ENCODE measurements around the gene HHATL. TPM values are rescaled to one million over a fixed set of nuclear protein-coding genes. Genes with fewer than 3 reads are reported as not detected.
A peak's percentile ranks its signal among the peaks of the same experiment; 100 is the strongest.

HHATL gene
- total RNA-seq, 2 donors from 2014 or later: 444 to 908 TPM

GRCh38 chr3:42683875-42684598 is 18.6 kb downstream of the HHATL start:
- peak; percentile 85 for DNase-seq (ENCODE audit: low spot score)
- no peaks in the 10 kb centered on the region for H3K36me3 ChIP-seq
- H3K9me3 ChIP-seq: no peaks in the 10 kb centered on the region
- H3K4me3 ChIP-seq: no peak overlapping the region
- no peaks in the 10 kb centered on the region for H3K27me3 ChIP-seq
- no peak for TF ChIP-seq CTCF (IDR thresholded peaks at IDR 0.05)
- peak overlapping the region; percentile 83 to 95 for H3K27ac ChIP-seq
- peaks cover 0 to 23% of the 10 kb centered on the region in 2 donors for H3K4me1 ChIP-seq

- Histone ChIP-seq H3K9me3 (no peaks in the 10 kb centered on the region), H3K27me3 (no peaks in the 10 kb centered on the region), H3K36me3 (no peaks in the 10 kb centered on the region), H3K4me1 (peaks cover 0 to 23% of the 10 kb centered on the region in 2 donors), H3K4me3 (no peak overlapping the region), H3K27ac (peak overlapping the region; percentile 77 to 95)
- DNase-seq (ENCODE audit: low spot score): no peak
- TF ChIP-seq CTCF (IDR thresholded peaks at IDR 0.05): no peak
Measured at GRCh38 chr3:42682301-42683070, 20.1 kb downstream of the HHATL start.

GRCh38 chr3:42681361-42682038 is 21.1 kb downstream of the HHATL start:
- Histone ChIP-seq H3K36me3 (no peaks in the 10 kb centered on the region), H3K4me1 (peaks cover 0 to 23% of the 10 kb centered on the region in 2 donors), H3K27ac (no peak overlapping the region), H3K9me3 (no peaks in the 10 kb centered on the region), H3K4me3 (no peak overlapping the region), H3K27me3 (no peaks in the 10 kb centered on the region)
- no peak for DNase-seq (ENCODE audit: low spot score)
- TF ChIP-seq CTCF (IDR thresholded peaks at IDR 0.05): no peak

GRCh38 chr3:42680806-42681205 is 21.8 kb downstream of the HHATL start:
- no peak for TF ChIP-seq CTCF (IDR thresholded peaks at IDR 0.05)
- Histone ChIP-seq H3K27ac (no peak overlapping the region), H3K4me3 (no peak overlapping the region)

GRCh38 chr3:42680271-42680670 is 22.3 kb downstream of the HHATL start:
- TF ChIP-seq CTCF (IDR thresholded peaks at IDR 0.05): no peak
- DNase-seq (ENCODE audit: low spot score): no peak
- no peak overlapping the region for H3K4me3 ChIP-seq
- H3K4me1 ChIP-seq: peaks cover 0 to 17% of the 10 kb centered on the region in 2 donors
- H3K27me3 ChIP-seq: no peaks in the 10 kb centered on the region
- peaks cover 0 to 10% of the 10 kb centered on the region in 2 donors for H3K9me3 ChIP-seq
- H3K27ac ChIP-seq: no peak overlapping the region
- H3K36me3 ChIP-seq: no peaks in the 10 kb centered on the region

More at GRCh38 chr3:42680806-42681205, 21.8 kb downstream of the HHATL start:
- Histone ChIP-seq H3K36me3 (no peaks in the 10 kb centered on the region), H3K9me3 (peaks cover 0 to 6% of the 10 kb centered on the region in 2 donors), H3K27me3 (no peaks in the 10 kb centered on the region), H3K4me1 (peaks cover 0 to 23% of the 10 kb centered on the region in 2 donors)
- no peak for DNase-seq (ENCODE audit: low spot score)
